GM21737 (cell line): Measurements from ENCODE around the gene KCNQ2.

Experiments used
- ATAC-seq: cut with Tn5 transposase; IDR thresholded peaks from one replicate; pipeline ENCODE4 v1.9.1; 2021; ENCODE audit warnings: mild to moderate bottlenecking, moderate library complexity; ENCODE audit not compliant: unreplicated experiment

The KCNQ2 gene

DNA sequence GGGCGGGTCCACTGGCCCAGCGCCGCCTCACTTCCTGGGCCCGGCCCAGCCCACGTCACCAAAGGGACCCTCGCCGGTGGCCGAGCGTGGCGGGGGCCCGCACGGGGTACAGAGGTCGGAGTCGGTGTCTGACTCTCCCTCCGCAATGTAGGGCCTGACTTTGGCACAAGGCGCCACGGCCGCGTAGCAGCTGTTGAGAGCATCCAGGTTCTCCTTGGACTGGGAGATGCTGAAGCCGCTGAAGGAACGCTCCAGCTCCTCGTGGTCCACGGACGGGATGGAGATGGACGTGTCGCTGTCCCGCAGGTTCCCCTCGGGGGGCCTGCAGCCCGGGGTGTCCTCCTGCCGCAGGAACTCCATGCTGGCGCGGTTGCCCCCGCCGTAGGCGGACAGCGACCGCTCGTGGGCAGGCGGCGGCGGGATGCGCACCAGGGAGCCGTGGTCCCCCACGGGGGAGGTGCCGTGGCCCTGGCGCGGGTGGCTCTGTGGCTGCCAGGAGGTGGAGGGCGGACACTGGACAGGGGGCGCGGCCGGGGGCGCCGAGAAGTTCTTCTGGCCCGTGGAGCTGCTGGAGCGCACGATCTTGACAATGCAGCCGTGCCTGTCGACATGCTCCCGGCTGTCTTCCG is 65.7 kb downstream of the KCNQ2 start:
- ATAC-seq, result no peak

DNA sequence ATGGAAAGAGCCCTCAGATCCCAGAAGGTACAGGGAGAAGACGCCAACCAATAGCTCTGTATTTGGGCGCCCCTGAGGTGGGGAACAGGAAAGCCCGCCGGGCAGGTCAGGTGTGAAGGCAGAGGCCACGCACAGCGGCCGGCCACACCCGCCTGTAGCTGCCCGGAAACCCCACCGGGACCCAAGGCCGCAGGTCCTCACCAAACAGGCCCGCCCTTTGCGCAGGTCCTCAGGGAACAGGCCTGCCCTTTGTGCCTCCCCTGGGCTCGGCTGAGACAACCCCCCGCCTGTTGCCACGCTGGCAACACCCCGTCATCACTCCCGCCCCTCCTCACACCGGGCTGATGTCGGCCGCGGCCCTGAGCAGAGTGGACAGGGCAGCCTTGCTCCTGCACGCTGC is 66.4 kb downstream of the KCNQ2 start:
- no peak for ATAC-seq

DNA sequence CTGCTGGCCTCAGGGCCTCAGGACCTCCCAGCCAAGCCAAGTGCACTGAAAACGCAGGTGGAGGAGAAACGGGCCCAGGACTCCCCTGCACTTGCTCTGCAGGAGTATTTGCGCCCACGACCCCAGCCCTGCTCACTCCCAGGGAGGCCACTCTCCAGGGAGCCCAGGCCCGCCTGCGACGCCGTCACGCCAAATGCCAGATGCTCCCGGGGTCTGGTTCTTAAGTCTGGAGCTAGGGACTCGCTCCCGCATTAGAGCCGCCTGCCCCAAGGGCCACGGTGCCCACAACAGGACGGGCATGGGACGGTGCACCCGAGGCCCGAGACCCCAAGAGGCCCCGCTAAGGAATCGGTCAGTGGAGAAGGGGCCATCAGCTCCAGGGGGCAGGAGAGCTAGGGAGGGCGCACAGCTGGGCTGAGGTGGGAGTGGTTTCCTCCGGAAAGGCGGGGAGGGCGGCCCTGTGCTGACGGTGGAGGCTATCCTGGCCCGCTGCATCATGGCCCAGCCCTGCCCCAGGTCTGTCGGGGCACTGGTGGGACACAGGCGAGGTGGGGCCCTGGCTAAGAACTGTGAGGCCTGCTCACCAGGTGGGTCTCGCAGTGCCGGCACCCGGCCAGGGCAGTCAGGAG is 67.2 kb downstream of the KCNQ2 start:
- ATAC-seq, result no peak

DNA sequence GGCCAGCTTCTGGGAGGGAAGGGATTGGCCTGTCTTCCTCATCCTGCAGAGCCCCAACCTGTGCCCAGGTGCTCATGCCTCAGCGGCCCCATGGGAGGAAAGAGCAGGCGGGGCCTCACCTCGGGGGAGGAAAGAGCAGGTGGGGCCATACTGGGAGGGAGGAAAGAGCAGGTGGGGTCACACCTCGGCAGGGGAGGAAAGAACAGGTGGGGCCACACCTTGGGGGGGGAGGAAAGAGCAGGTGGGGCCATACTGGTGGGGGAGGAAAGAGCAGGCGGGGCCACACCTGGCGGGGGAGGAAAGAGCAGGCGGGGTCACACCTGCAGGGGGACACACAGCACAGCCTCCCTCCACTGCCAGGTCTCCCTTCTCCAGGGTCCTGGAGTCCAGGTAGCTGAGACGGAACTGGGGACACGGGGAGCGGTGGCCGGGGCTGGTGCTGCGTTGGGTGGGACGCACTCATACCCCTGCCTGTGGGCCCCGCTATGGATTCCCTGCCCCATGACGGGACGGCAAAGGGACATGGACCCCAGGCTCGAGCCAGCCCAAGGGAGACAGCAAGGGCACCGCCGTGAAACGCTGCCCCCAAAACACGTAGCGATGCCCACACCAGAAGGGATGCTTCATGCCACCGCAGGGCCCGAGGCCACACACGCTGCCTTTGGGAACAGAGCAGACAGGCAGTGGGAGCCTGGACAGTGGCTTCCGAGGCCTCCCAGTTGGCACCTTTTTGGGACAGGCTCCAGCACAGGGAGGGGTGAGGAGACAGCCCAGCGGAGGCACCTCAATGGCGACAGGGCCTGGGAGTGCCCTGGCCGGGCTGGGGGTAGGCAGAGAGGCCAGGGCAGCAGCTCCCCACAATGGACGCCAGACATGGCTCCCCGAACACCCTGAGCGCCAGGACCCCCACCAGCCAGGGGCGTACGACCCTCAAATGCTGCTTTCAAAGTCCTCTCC is 68.0 kb downstream of the KCNQ2 start:
- ATAC-seq, result no peak

DNA sequence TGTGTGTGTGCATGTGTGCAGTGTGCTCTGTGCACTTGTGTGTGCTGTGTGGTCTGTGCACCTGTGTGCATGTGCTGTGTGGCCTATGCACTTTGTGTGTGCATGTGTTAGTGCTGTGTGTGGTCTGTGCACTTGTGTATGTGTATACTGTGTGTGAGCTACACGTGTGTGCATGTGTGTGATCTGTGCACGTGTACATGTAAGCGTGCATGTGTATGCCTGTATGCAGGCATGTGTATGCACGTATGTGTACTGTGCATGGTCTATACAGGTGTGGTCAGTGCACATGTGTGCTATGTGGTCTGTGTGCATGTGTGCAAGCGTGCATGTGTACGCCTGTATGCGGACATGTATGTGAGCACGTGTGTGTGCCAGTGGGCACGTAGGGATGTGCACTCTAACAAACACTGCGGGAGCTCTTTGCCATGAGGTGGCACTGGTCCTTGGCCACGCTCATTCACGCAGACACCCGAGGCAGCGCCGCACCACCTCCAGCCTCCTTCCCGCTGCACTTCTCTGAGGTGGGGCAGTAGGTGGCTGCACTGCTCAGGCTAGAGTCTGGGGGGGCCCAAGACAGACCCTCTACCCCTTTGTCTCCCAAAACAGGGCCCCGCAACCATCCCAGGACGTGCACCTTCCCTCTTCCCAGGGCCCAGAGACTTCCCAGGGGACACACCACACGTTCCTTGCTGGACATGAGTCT is 68.9 kb downstream of the KCNQ2 start:
- no peak for ATAC-seq

DNA sequence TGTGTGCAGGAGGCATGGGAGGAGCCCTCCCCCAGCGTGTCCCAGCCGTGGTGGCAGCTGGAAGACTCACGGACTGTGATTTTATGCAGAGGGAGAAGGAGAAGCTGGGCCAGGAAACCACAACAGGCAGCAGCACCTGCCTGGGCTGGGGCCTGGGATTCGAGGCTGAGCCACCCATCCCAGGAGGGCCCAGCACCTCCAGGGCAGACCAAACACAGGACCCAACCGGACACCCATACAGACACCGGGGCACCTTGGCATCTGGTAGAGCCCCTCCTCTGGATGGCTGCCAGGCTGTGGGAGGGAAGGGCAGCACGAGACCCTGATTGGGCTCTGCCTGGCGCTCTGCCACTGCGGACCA is 69.6 kb downstream of the KCNQ2 start:
- no peak for ATAC-seq

DNA sequence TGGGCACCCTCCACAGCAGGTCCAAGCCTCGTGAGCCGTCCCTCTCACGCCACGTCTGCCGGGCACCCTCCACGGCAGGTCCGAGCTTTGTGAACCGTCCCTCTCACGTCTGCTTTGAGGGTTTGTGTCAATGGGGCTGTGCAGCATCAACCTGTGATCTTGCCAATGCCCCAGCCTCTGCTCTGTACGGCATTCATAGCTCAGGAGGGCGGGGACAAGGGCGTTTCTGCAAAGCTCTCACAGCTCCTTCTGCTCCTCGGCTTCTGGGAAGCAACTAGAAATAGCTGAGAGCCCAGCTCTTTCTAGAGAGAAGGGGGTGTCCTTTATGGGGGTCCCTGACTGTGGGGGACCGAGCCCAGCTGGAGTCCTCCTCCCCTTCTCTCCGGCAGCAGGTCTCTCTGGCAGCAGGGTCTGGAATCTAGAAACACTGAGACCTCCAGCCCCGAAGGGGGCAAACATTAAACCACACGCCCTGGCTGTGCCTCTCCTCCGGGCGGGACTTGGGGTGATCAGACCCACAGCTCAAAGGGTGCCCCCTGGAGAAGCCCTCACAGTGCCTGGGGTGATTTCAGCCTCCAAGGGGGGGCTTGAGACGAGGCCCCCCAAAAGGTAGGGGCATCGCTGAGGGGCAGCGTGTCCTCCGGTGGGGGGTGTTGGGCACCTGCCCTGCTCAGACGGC is 70.1 kb downstream of the KCNQ2 start:
- no peak for ATAC-seq

DNA sequence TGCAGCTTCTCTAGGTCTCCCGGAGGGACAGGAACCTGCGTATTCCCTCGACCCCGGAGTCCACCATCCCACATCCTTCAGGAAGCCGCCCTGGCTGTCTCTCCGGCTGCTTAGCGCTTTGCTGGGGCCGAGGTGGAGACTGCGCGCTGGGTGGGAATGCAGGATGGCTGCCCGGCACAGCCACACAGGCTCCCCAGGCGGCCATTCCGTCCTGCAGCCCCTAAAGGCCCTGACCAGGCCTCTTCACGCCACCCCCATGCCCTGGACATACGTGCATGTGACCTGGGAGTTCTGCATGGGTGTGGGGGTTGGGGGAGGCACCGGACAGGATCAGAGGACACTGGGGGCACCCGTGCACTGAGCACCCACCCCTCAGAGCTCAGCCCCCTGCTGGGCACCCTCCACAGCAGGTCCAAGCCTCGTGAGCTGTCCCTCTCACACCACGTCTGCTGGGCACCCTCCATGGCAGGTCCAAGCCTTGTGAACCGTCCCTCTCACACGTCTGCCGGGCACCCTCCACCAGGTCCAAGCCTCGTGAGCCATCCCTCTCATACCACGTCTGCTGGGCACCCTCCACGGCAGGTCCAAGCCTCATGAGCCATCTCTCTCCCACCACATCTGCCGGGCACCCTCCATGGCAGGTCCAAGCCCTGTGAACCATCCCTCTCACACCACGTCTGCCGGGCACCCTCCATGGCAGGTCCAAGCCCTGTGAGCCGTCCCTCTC is 70.9 kb downstream of the KCNQ2 start:
- no peak for ATAC-seq

DNA sequence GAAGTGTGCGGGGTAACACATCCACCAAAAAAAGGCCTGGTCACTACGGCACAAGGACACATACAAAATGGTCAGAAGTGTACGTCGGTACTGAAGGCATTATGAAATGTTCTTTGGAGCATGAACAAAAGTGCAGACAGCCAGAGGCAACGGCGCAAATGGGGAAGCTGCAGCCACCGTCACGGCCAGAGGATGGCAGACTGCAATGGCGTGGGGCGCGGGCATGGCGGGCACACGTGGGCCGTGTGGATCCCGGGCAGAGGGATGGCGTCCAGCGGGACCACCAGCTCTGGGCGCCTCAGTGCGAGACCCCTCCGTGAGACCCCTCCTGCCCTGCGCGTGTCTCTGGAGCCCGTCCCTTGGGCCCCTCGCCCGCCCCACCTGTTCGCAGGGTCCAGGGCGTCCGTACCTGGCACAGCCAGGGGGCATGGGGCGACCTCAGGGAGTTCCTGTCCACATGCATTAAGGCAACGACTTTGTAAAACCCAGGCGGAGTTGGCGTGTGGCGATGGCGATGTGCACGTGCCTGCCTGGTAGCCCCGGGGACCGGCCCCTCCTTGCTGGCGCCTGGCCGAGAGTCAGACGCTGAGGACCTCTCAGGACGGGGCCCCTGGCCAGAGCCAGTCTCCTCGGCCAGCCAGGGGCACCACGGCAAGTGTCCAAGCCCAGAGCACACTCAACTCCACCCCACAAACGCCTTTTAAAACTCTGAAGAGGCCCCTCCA is 71.8 kb downstream of the KCNQ2 start:
- ATAC-seq, result no peak

DNA sequence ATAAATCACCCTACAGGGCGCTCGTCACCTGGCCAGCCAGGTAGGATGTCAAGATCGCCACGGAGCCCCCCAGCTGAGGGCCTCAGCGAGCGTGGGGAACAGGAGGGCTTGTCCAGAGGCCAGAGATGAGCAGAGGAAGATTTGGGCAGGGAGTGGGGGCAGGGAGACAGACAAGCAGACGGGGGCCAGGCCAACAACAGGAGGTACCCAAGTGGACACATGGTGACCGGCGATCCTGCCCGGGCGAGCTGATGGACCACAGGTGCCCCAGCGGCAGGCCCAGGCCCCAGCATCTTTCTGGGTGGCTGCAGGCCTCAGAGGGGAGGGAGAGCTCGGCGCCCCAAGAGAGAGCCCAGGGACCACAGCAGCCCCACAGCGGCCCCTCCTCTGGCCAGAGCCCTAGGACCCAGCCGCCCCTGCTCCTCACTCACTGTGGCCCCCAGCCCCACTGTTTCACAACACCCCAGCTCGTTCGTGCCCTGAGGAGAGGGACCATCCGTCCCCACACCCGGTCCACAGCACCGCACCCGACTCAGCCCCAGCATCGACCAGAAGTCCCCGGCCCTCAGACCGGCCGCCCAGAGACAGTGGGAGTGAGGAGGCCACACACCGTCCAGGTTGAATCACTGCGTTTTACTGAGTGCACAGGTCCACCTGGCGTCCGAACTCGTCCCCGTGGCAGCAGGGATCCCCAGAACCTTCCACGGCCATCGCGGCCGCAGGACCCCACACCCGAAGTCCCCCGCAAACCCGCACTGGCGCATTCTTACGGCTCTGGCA is 72.7 kb downstream of the KCNQ2 start:
- ATAC-seq, result no peak

DNA sequence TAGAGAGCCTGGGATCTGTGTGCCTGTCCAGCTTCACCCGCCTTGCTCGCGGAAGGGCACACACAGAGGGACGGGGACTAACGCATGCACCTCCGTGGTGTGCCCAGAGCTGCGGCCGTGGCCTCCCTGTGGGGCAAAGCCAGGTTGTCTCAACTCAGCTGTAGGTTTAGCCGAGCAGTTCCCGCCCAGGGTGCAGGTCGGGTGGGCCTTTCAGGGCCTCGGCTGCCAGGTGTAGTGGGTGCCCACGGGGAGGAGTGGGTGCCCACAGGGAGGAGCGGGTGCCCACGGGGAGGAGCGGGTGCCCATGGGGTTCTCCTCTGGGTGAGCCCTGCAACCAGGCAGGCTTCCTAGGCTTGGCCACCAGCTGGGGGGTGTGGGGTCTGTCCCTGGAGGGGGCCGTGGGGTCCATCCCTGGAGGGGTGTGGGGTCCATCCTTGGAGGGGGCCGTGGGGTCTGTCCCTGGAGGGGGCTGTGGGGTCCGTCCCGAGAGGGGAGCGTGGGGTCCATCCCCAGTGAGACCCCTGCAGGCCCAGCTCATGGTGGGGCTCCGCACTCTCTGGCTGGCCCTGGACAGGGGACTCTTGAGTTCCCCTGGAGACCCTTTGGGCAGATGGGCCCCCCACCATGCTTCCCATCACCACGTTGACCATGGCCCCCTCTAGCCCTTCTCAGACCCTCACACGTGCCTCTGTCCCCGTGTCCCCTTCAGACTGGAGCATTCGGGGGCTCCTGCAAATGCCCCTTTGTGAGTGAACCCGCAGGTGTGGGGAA is 73.5 kb downstream of the KCNQ2 start:
- ATAC-seq, result no peak

DNA sequence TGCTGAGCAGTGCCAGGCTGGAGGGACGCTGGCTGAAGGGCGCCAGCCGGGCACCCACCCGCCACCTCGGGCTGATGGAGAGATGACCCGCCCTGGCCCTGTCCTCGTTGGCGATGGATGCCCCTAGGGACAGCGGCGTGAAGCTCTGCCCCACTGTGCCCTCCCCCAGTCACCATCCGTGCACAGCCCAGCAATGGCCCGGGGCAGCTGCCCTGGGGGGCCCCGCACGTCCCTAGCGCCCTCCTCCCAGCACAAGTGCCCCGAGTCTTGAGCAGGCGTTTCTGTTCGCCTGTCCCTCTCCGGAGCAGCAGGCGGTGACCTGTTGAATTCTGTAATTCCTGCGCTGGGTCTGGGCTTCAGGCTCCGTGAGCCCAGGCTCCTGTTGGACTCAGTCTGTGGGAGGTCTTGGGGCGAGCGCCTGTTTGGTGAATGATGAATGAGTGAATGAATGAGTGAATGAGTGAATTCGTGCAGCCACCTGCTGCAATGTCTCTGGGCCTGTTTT is 74.5 kb downstream of the KCNQ2 start:
- no peak for ATAC-seq

DNA sequence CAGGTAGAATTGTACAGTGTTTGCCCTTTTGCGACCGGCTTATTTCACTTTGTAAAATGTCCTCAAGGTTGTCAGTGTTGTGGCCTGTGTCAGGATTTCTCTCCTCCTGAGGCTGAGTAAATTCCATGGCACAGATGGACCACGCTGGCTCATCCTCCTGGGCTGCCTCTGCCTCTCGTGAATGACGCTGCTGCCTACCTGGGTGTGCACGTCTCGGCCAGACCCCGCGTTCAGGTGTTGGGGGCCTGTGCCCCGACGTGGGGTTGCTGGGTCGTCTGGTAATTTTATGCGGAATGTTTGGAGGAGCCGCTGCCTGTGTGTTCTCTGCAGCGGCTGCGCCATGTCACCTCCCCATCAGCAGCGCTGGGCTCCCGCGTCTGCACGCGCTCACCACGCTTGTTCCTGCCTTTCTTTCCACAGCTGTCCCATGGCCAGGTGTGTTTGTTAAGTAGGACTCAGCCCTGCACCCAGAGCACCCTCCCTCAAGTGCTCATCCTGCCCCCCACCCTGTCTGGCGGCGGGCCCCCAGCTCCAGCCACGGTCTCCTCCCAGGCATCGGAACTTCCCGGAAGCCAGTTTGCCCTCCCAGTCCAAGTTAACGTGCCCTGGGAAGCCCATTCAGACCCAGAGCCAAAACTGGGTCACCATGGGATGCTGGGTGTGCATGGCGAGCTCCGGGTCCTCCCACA is 75.2 kb downstream of the KCNQ2 start:
- ATAC-seq, result no peak

DNA sequence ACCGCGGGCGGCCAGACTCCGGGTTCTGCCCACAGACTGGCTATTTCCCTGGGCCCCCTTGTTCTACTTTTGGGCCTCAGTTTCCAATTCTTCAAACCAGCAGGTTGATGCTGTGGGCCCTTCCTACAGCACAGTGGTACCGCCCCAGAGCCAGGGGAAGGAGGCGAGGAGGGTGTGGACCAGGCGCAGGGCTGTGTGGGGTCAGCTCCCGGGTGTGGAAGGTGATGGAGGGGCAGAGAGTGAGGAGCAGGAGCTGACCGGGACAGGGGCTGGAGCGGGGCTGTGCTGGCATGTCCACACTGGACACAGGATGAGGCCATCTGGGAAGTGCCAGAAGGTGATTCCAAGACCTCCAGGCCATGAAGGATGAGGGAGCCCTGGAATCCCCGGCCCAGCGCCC is 76.2 kb downstream of the KCNQ2 start:
- no peak for ATAC-seq

DNA sequence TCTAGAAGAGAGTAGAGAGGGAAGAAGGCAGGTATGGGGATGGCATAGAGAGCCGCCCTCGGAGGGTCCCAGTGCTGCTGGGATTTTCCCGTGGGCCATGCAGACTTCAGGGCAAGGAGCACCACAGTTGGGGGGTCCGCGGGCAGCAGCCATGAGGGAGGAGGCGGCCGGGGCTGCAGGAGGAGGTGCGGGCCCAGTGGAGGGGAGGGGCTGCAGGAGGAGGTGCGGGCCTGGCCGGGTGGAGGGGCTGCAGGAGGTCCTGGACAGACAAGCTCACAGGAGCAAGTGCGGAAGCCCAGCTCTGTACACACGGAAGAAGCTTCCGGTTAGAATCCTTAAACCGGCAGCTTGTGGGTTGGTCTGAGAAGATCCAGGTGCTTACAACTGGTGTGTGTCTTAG is 76.7 kb downstream of the KCNQ2 start:
- ATAC-seq, result no peak

DNA sequence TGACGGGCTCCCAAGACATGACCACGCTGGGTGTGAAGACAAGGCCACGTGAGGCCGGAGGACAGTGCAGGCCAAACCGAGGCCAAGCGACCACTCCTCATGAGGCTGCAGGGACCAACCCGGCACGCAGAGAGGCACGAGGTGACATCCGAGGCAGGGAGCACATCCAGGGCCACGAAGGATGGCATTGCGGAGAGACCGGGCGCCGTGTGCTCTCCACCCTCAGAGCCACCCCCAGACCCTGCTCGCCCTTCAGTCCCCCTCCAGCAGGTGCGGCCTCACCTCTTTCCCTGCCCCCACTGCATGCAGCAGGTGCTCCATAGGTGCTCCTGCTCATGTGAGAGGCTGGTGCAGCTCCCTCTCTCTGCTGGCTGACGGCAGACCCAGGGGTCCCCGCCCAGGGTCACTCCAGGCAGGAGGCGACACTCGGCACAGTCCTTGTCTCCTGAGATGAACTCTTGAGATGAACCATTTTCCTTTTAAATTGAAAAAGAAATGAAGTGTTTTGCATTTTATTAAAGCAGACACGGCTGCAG is 77.5 kb downstream of the KCNQ2 start:
- ATAC-seq, result no peak
